DMS 273 treated with DMSO at 0.1 percent for 48 hours (cell line): ENCODE data around the gene AGBL5.
"Not testable (repeated sequence)": the region's sequence is repeated elsewhere in the genome, so short reads cannot be mapped to it uniquely, and the experiment has no call there.

Experiments used
- DNase-seq: peaks from one replicate; lab custom pipeline; 2025; lab: John Stamatoyannopoulos, UW

Gene AGBL5

GRCh38 chr2:27118525-27119329 is 67.3 kb downstream of the AGBL5 start, which contains the start of gene CGREF1:
Gene CGREF1 (minus strand): TSS chr2:27119128. CDS start chr2:27104366, 14,762 bp downstream.
- DNase-seq = no peak

DNA sequence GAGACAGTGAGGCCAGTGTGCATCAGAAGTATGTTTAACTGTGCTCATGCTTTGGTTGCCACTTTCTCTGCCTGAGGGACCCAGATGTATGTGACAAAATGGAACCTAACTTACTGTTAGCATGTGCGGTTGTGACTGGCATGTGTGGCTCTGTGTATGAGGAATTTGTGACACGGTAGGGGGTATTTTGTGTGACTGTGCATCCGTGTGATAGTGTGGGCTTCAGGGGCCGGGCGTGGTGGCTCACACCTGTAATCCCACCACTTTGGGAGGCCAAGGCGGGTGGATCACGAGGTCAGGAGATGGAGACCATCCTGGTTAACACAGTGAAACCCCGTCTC is 67.8 kb downstream of the AGBL5 start:
- DNase-seq = not testable (repeated sequence)
